ENCODE measurements around the gene ACTN3.
"Not testable (repeated sequence)": the region's sequence is repeated elsewhere in the genome, so short reads cannot be mapped to it uniquely, and the experiment has no call there.

ACTN3 gene

DNA sequence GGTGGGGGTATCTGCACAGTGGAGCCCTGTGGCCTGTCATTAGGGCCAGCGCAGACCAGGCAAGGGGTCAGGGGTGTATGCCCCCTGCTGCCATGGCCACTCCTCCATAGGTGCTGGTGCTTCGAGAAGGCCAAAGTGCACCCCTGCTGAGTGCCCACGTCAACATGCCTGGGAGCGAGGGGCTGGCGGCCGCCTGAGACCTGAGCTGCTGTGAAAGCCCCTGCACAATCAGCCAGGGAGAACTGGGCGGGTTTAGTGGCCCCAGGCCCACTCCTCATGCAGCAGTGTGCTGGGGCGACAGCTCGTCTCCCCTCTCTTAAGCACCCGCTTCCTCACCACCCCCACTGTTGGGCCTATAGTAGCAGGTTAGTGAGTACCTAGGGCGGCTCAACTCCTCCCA lies 14.9 kb upstream of the ACTN3 start:
- DNase-seq (ENCODE audit: low read depth) = no peak
- no peak overlapping the region for H3K4me3 ChIP-seq (ENCODE audit: control insufficient read depth, low read depth, low read length)
- TF ChIP-seq, protein P1, sequence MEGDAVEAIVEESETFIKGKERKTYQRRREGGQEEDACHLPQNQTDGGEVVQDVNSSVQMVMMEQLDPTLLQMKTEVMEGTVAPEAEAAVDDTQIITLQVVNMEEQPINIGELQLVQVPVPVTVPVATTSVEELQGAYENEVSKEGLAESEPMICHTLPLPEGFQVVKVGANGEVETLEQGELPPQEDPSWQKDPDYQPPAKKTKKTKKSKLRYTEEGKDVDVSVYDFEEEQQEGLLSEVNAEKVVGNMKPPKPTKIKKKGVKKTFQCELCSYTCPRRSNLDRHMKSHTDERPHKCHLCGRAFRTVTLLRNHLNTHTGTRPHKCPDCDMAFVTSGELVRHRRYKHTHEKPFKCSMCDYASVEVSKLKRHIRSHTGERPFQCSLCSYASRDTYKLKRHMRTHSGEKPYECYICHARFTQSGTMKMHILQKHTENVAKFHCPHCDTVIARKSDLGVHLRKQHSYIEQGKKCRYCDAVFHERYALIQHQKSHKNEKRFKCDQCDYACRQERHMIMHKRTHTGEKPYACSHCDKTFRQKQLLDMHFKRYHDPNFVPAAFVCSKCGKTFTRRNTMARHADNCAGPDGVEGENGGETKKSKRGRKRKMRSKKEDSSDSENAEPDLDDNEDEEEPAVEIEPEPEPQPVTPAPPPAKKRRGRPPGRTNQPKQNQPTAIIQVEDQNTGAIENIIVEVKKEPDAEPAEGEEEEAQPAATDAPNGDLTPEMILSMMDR (IDR thresholded peaks at IDR 0.05; ENCODE audit: control insufficient read depth, insufficient read depth, low read depth, low read length, missing control alignments) = no peak

DNA sequence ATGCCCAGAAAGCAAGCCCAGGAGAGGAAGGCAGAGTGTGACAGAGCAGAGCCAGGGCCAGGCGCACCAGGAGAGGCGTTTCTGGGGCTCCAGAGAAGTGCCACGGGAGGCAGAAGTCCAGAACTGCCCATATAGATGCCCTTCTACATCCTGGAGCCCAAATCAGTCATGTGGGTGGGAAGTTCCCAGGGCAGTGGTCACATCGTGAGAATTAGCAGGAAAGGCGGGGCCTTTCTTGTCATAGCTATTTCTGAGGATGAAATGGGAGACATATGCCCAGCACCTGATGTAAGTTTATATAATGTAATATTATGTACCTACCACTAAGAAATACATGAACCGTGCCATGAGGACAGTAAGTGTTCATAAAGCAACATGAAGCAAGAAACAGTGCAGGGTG lies 13.9 kb upstream of the ACTN3 start:
- TF ChIP-seq, protein P1 (IDR thresholded peaks at IDR 0.05; ENCODE audit: control insufficient read depth, insufficient read depth, low read depth, low read length, missing control alignments) = no peak
- DNase-seq (ENCODE audit: low read depth) = no peak
- no peak overlapping the region for H3K4me3 ChIP-seq (ENCODE audit: control insufficient read depth, low read depth, low read length)

DNA sequence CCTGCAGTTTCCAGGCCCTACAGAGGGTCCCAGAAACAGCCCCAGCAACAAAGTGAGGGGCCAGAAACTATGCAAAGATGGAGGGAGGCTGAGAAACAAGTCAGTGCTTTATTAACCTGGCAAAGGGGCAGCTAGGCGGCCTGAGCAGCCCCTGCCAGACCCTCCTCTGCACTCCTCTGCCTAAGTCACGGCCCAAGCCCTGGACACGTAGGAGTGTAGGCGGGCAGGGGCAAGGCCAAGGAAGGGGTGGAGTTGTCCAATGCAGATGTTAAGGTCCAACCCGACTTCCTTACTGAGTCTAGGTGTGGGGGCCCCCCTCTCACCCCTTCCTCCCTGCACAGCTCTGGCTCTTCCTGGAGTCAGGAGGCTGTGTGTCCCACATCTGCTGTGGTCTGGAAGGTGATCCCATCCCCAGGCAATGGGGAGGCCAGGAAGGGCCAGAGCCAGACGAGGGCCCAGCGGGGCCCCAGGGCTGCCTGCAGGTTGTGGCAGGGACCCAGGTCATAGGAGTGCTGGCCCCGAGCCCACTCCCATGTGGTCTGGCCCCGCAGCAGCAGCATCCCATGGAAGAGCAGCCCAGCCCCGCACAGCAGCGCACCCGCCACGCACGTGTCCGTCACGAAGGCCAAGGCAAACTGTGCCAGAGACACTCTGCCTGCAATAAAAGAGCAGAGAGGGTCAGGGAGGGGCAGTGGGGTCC lies 7.4 kb upstream of the ACTN3 start:
- no peak for DNase-seq (ENCODE audit: low read depth)
- TF ChIP-seq, protein P1 (IDR thresholded peaks at IDR 0.05; ENCODE audit: control insufficient read depth, insufficient read depth, low read depth, low read length, missing control alignments) = no peak
- H3K4me3 ChIP-seq (ENCODE audit: control insufficient read depth, low read depth, low read length) = no peak overlapping the region

DNA sequence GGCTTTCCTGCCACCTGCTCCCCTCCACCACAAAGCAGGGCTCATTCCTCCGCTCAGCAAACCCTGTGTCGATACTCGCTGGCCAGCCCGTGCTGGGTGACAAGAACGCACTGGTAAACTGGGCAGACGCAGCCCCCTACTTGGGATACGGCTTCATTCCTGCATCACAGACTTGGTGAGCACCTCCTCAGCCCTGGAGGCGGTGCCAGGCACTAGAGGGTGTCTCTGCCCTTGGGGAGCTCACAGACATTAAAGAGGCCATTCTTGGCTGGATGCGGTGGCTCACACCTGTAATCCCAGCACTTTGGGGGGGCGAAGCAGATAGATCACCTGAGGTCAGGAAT lies 6.9 kb upstream of the ACTN3 start:
- no peak for DNase-seq (ENCODE audit: low read depth)
- TF ChIP-seq, protein P1 (IDR thresholded peaks at IDR 0.05; ENCODE audit: control insufficient read depth, insufficient read depth, low read depth, low read length, missing control alignments) = no peak
- no peak overlapping the region for H3K4me3 ChIP-seq (ENCODE audit: control insufficient read depth, low read depth, low read length)

DNA sequence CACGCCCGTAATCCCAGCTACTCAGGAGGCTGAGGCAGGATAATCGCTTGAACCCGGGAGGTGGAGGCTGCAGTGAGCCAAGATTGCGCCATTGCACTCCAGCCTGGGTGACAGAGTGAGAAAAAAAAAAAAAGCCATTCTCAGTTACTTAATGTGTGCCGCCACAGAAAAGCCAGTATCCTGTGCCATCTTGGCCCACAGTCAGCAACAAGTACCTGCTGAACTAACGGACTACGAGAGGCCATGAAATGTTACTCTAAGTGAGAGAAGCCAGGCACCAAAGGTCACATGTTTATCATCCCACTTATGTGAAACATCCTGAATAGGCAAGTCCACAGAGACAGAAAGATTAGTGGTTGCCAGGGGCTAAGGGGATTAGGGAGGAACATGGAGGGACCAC lies 6.1 kb upstream of the ACTN3 start:
- H3K4me3 ChIP-seq (ENCODE audit: control insufficient read depth, low read depth, low read length); DNase-seq (ENCODE audit: low read depth): not testable (repeated sequence)

DNA sequence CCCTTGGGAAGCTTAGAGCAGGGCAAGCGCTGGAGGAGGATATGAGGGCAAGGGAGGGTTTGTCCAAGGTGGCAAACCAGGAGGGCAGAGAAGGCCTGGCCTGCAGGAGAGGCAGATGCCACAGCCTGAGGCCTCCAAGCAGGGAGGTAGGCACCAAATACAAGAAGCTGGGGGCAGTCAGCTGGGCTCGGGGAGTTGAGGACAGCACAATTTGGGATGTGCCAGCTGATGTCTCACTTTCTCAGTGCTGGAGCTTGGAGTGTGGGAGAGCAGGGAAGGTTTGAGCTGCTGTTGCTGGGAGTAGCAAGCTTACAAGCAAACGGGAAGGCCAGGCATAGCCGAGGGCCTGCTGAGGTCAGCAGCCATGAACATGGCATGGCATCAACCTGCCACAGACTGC lies 4.8 kb upstream of the ACTN3 start:
- no peak for DNase-seq (ENCODE audit: low read depth)
- TF ChIP-seq, protein P1 (IDR thresholded peaks at IDR 0.05; ENCODE audit: control insufficient read depth, insufficient read depth, low read depth, low read length, missing control alignments) = no peak
- H3K4me3 ChIP-seq (ENCODE audit: control insufficient read depth, low read depth, low read length) = no peak overlapping the region

DNA sequence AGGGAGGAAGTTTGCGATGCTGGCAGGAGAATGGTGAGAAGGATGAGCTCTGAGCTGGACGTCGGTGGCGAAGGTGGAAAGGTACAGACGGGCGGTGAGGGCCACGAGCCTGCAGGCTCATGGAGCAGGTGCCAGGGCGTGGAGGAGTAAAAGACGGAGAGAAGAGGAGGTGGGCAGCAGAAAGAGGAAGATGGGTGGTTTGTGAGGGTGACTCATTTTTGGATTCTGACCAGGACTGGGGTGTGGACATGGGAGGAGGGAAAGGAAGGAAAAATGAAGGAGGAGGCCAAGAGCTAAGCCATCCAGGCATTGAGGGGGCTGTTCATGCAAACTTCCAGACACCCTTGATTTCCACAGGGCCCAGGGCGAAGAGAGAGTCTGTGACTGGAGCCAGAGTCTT lies 4.3 kb upstream of the ACTN3 start:
- no peak overlapping the region for H3K4me3 ChIP-seq (ENCODE audit: control insufficient read depth, low read depth, low read length)
- TF ChIP-seq, protein P1 (IDR thresholded peaks at IDR 0.05; ENCODE audit: control insufficient read depth, insufficient read depth, low read depth, low read length, missing control alignments) = no peak
- no peak for DNase-seq (ENCODE audit: low read depth)

All from AG09309 (cell line).